GM19455 (cell line): ENCODE measurements around the gene PLPPR2.
"Not testable (repeated sequence)": the region's sequence is repeated elsewhere in the genome, so short reads cannot be mapped to it uniquely, and the experiment has no call there.

Source experiments
- ATAC-seq: cut with Tn5 transposase; IDR thresholded peaks from one replicate; pipeline ENCODE4 v1.9.1; 2021; ENCODE audit not compliant: unreplicated experiment

The PLPPR2 gene

GRCh38 chr19:11355160-11356073, at the start of gene PLPPR2:
PLPPR2 (plus strand) TSS chr19:11355432; CDS start chr19:11357674, 2,242 bp downstream.
- no peak for ATAC-seq

GRCh38 chr19:11306337-11306736, 48.9 kb upstream of the PLPPR2 start:
- no peak for ATAC-seq

GRCh38 chr19:11320278-11320995, 34.8 kb upstream of the PLPPR2 start:
- not testable (repeated sequence) for ATAC-seq

DNA sequence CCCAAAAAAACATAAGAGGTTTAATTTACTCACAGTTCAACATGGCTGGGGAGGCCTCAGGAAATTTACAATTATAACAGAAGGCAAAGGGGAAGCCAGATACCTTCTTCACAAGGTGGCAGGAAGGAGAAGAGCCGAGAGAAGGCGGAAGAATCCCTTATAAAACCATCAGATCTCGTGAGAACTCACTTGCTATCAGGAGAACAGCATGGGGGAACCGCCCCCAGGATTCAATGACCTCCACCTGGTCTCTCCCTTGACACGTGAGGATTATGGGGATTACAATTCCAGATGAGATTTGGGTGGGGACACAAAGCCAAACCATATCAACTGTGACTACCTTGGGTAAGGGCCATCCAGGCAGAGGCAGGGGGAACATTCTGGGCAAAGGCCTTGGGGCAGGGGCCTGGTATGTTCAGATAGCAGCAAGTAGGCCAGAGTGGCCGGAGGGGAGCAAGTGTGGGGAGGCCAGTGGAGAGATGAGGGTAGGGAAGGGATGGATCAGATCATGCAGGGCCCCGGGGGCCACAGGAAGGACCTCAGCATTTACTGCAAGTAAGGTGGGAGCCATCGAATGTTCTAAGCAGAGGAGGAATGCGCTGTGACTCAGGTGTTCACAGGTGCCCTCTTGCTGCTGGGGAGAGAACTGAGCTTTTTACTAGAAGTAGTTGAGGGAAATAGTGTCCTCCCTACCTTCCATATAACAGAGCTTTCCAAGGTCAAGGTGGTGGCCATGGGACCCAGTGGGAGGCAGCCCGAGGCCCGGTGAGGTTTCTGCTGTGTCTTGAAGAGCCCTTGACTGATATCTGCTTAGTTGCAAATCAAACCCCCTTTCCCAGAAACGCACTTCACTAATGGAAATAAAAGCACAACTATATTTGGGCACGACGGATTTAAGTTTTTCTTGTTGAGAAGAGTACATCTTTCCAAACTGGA, 33.8 kb upstream of the PLPPR2 start:
- no peak for ATAC-seq

- no peak for ATAC-seq
These were observed 32.8 kb upstream of the PLPPR2 start for GRCh38 chr19:11322269-11323024.

GRCh38 chr19:11323601-11324078, 31.6 kb upstream of the PLPPR2 start:
- no peak for ATAC-seq

- ATAC-seq: no peak
These were observed 31.1 kb upstream of the PLPPR2 start for GRCh38 chr19:11324079-11324661.

DNA sequence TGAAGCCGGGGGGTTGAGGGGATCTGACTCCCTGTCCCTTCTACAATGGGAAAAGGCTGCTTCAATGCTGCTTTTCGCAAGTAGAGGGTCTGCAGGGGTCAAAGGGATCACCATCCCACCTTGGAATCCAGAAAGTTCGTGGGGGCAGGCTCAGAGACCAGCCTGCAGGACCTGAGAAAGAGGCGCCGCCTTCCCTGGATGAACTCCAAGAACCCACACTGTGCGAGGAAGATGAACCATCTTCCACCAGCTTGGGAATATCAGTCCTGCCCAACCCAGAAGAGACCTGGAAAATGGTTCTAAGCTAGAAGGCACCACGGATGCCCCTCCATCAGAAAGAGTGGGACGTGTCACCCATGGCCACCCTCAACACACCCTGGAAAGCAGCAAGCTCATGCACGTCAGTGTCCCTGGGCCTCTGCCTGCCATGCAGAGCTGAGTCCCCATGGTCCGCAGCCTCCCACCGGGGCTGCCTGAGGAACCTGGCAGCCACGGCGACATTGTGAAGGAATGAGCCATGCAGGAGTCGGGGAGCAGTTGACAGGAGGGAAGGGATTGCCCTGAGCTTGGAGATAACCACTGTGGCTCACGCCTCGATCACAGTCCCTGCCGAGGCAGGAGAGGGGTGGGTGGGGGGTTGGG, 30.4 kb upstream of the PLPPR2 start:
- ATAC-seq: no peak

DNA sequence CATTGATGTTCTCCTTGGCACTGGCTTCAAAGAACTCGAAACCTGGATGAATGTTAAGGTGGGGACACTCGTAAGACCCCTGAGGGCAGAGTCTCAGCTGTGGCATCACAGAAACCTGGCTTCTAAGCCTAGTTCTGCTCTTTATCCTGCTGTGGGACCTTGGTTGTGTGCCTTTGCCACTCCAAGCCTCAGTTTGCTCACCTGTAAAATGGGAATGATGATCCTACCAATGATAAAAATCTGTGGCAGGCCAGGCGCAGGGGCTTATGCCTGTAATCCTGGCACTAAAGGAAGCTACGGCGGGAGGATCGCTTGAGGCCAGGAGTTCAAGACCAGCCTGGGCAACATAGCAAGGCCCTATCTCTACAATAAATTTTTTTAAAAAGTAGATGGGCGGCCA, 29.7 kb upstream of the PLPPR2 start:
- ATAC-seq: no peak

GRCh38 chr19:11330127-11330526, 25.1 kb upstream of the PLPPR2 start:
- ATAC-seq: no peak

DNA sequence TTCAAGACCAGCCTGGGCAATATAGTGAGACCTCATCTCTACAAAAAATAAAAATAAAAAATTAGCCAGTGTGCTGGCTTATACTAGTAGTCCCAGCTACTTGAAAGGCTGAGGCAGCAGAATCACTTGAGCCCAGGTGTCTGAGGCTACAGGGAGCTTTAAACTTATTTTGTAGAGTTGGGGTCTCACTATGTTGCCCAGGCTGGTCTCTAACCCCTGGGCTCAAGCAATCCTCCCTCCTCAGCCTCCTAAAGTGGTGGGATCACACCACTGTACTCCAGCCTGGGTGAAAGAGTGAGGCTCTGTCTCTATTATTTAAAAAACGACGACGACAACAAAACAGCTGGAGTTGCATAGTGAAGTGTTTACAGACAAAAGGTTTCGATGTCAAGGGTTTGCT, 23.7 kb upstream of the PLPPR2 start:
- no peak for ATAC-seq

DNA sequence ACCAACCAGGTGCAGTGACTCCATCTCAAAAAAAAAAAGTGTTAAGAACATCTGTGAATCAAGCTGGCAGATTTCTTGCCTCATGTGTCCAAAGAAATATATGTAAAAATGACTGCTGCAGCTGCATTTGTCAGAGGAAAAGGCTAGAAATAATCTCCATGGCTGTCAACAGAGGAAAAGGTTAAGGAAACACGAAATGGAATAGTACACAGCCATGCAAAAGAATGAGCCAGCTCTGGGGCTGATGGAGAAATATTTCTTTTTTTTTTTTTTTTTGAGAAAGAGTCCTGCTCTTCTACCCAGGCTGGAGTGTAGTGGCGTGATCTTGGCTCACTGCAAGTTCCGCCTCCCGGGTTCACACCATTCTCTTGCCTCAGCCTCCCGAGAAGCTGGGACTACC, 22.4 kb upstream of the PLPPR2 start:
- no peak for ATAC-seq

DNA sequence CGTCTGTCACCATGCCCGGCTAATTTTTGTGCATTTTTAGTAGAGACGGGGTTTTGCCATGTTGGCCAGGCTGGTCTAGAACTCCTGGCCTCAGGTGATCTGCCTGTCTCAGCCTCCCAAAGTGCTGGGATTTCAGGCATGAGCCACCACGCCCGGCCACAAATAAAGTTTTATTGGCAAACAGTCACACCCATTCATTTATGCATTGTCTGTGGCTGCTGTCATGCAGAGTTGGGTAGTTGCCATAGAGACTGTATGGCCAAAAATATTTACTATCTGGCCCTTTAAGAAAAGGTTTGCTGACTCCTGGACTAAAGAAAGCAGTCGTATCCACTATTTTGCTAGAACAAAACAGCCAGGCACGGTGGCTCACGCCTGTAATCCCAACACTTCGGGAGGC, 21.4 kb upstream of the PLPPR2 start:
- ATAC-seq: not testable (repeated sequence)

DNA sequence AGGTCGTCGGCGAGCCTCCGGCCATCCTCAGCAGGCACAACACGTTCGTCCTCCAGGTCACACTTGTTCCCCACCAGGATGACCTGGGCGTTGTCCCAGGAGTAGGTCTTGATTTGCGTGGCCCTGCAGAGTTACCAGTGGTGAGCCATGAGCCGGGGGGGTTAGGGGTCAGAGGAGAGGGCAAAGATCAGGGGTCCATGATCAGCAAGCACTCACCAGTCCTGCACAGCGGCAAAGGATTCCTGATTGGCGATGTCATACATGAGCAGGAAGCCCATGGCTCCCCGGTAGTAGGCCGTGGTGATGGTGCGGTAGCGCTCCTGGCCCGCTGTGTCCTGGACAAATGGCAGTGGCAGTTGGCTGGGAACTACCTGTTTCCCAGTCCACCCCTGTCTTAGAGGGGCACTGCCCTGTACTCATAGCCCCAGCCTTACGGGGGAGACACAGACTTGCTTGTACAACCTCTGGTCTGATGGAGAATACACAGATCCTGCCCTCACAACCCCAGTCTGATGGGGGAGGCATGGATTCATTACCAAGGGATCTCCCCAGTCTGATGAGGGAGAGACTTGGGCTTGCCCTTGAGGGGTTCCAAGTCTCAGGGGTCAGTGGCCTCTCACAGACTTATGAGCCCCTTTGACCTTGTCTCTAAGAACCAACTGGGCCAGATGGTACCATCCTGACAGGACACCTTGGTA, 19.6 kb upstream of the PLPPR2 start:
- no peak for ATAC-seq

- ATAC-seq: no peak
These were observed 18.2 kb upstream of the PLPPR2 start for GRCh38 chr19:11337080-11337479.

DNA sequence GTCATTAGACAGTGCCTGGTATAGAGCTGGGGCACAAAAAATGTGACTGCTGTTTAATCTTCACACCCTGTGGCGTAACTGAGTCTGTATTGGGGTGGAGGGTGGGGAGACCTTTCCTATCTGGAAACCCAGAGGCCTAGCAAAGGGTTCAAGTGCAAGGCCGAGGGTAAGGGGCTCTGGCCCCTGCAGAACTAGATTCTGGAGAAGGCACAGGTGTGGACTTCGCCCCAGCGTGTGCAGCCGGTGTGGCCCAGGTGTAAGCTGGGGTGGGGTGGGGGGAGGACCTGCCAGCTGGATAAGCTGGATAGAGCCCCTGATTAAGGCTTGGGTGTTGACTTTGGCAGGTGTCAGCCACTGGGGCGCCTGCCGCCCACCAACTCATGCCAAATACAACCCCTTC, 17.1 kb upstream of the PLPPR2 start:
- no peak for ATAC-seq

- ATAC-seq: no peak
These were observed 16.5 kb upstream of the PLPPR2 start for GRCh38 chr19:11338569-11339253.
